Measurements from ENCODE around the gene LDLRAP1.

Gene LDLRAP1

GRCh38 chr1:25517476-25518394 is 25.7 kb upstream of the LDLRAP1 start:
- peak overlapping the region; percentile 29; the same call in 1 of the 2 replicates for H3K27ac ChIP-seq
- TF ChIP-seq ZFX (IDR thresholded peaks at IDR 0.05; ENCODE audit: borderline replicate concordance) = no peak
- no peak for TF ChIP-seq CTCF (IDR thresholded peaks at IDR 0.05)

- no peak overlapping the region for H3K27ac ChIP-seq
Observed at GRCh38 chr1:25519624-25520023, 23.8 kb upstream of the LDLRAP1 start.

GRCh38 chr1:25520446-25521061 is 22.9 kb upstream of the LDLRAP1 start:
- TF ChIP-seq ZFX (IDR thresholded peaks at IDR 0.05; ENCODE audit: borderline replicate concordance) = no peak
- TF ChIP-seq CTCF (IDR thresholded peaks at IDR 0.05) = peak; percentile 85
- no peak overlapping the region for H3K27ac ChIP-seq

More at GRCh38 chr1:25519624-25520023, 23.8 kb upstream of the LDLRAP1 start:
- no peak for TF ChIP-seq CTCF (IDR thresholded peaks at IDR 0.05)
- no peak for TF ChIP-seq ZFX (IDR thresholded peaks at IDR 0.05; ENCODE audit: borderline replicate concordance)

GRCh38 chr1:25522031-25522655 is 21.3 kb upstream of the LDLRAP1 start:
- TF ChIP-seq ZFX (IDR thresholded peaks at IDR 0.05; ENCODE audit: borderline replicate concordance) = no peak
- no peak for TF ChIP-seq CTCF (IDR thresholded peaks at IDR 0.05)
- H3K27ac ChIP-seq = no peak overlapping the region

- no peak overlapping the region for H3K27ac ChIP-seq
- TF ChIP-seq CTCF (IDR thresholded peaks at IDR 0.05) (peak; percentile 61), ZFX (IDR thresholded peaks at IDR 0.05; ENCODE audit: borderline replicate concordance) (no peak)
Observed at GRCh38 chr1:25523542-25523941, 19.9 kb upstream of the LDLRAP1 start.

- no peak overlapping the region for H3K27ac ChIP-seq
- TF ChIP-seq ZFX (IDR thresholded peaks at IDR 0.05; ENCODE audit: borderline replicate concordance) (no peak), CTCF (IDR thresholded peaks at IDR 0.05) (no peak)
Observed at GRCh38 chr1:25524568-25525360, 18.6 kb upstream of the LDLRAP1 start.
